ENCODE results near the gene EPHA8.

EPHA8 gene

DNA sequence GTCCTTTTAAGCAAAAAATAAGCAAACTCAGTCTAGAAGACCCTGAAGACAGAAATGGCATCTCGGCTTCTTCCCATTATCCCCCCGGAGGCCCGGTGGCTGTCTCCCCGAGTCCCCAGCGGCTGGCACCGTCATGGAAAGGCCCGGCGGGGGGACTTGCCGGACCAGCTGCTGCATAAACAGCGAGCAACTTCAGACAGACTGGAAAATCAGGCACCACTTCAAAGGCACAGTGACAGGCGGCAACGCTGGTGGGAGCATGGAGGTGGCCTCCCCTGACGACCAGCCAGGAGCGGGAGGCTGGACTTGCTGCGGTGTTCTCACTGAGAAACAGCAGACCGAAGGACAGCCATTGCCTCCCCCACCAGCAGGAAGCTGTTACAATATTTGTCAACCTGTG is 54.8 kb downstream of the EPHA8 start:
- no peak for DNase-seq (ENCODE audit: low read depth)

DNA sequence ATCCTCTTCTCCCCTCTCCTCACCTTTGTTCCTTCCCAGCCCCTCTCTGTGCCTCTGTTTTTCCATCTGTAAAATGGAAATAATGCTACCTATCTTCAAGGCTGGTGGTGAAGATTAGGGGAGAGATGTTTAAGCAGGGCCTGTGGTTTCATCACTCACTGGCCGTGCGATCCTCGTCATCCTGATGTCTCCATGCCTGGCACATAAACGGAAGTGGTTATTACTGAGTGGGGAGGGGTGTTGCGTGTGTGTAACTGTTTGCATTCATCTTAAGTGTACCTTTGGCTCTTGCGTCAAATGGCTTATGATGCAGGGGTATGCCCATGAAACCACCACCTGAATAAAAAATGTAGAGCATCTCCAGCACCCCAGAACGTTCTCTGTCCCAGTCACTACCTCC is 56.0 kb downstream of the EPHA8 start:
- no peak for DNase-seq (ENCODE audit: low read depth)

DNA sequence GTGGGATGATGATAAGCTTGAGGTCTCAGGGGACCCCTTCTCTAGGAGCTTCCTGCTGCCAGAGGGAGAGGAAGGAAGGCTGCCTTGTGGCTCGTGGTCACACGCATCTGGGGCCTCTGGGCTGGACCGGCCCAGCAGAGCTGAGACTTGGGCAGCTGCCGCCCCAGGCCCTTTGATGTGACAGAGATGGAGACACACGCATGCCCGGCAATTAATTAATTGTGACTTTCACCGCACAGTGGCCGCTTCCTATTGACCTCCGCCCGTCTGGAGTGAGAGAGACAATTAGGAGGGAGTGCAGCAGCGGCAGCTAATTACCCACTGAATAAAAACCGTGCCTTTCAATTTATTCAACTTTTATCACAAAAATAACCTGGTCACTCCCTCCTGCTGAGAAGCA is 56.5 kb downstream of the EPHA8 start:
- DNase-seq (ENCODE audit: low read depth): no peak

DNA sequence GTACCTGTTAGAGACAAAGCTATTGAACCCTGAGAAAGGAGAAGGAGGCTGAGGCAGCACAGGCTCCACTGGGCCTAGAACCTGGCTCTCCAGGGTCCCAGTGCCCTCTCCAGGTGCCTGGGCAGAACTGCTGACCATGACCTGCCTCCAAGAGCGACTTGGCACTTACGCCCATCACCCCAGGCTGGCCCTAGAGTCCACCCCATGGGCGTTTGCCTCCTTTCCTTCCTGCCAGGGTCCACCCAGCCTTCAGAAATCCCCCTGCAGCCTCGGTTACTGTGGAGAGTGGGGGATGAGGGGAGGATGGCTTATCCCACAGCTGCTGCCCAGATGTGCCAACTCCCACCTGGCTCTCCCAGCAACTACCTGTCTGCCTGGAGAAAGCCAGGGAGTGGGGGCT is 58.5 kb downstream of the EPHA8 start:
- no peak for DNase-seq (ENCODE audit: low read depth)

DNA sequence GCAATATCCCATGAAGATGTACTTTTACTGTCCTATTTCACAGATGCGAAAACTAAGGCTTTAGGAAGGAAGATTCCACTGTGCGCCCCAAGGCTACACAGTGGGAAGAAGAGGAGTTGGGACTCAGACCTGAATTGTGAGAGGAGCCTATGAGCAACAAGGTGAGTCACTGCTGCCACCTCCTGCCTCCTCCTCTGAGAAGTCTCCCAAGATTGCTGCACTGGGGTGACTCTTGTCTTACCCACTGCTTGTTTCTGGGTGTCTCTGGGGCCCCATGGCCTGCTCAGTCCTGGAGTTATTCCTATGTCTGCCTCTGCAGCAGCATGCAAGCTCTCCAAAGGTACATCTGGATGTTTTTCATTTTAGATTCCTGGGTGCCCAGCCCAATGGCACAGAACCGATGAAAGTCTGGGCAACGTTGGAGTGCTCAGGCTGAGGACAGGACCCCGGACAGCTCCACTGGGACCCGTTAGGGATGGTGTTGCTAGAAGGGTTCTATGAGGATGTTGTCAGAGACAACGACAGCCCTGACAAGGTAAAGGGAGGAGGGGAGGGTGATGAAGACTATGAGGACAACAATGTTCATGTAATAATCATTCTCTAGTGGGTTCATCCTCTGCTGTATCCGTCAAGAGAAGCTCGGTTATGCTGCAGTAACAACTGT is 62.1 kb downstream of the EPHA8 start:
- no peak for DNase-seq (ENCODE audit: low read depth)

DNA sequence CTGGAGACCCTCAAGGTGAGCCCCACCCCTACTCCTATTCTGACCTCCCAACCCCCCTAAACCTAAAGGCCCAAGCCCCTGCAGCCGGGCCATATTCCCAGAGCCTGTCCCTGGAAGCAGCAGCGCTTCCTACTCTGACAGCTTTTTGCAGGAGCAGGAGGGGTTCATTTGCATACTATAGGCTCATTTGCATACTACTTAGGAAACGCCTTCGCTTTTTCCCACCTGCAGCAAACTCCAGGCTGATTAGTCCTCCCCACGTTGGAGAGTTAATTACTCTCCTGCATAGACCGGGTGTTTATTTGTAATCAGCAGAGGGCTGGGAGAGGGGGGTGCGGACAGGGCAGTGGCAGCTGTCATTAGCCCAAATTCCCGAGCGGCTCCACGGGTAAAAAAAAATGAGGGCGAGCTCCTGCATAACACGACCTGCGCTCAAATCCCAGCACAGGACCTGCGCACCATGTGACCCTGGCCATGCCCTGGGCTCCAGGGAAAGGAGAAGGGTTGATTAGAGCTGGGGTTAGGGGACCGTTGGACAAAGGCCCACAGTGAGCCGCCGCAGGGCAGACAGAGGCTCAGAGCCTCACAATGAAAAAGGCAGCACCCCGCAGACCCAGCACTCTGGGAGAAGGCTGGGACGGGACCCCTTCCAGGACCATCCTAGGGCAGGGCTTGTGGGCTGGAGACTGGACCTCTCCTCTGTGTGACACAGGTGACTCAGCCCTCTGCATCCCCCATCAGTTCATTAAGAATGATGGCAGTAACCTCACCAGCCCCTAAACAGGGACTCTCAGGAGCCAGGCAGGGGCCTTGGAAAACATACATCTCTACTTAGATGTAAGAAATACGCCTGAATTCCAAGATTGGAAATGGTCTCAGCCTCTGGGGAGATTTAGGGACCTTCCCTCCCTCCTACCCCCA is 63.2 kb downstream of the EPHA8 start:
- no peak for DNase-seq (ENCODE audit: low read depth)

DNA sequence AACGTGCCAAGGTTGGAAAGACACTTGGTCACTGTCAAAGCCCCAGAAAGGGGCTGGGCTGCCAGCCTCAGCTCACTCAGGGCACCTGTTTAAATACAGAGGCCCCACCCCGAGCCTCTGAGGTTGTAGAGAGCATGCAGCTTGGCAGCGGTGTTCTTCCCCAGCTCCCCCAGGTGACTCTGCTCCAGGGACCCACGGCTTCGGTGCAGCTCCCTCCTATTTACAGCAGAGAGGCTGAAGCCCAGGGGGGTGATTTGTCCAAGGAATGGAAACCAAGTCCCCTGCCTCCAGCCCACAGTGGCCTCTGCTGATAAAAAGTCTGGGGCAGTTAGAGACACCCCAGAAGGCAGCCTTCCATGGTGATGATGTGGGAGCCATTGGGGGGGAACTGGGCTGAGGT is 64.0 kb downstream of the EPHA8 start:
- no peak for DNase-seq (ENCODE audit: low read depth)

DNA sequence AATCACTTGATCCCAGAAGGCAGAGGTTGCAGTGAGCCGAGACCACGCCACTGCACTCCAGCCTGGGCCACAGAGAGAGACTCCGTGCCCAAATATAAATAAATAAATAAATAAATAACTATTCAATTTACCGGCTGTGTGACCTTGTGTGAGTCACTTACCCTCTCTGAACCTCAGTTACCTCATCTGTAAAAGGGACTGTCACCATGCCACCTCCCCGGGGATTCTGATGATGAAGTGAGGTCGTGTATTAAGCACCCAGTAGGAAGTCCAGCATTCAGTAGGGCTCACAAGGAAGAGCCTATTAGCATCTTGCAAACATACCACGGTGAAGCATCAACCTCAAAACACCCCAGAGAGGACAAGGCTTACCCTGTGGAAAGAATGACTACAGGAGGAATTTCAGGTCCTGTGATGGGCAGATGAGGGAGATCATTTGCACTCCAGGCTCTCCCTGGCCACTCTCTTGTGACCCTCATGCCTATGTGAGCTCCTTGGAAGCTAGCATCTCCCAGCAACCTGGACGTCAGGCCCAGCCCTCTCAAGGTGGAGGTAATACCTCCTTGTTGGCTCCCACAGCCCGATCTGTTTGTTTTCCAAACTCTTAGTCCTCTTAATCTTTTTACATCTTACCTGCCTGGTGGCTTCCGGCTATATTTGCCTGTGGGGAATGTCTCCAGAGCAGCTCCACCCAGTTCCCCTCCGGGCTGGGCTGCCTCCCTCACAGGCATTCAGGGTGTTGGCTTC is 65.6 kb downstream of the EPHA8 start:
- DNase-seq (ENCODE audit: low read depth): no peak

DNA sequence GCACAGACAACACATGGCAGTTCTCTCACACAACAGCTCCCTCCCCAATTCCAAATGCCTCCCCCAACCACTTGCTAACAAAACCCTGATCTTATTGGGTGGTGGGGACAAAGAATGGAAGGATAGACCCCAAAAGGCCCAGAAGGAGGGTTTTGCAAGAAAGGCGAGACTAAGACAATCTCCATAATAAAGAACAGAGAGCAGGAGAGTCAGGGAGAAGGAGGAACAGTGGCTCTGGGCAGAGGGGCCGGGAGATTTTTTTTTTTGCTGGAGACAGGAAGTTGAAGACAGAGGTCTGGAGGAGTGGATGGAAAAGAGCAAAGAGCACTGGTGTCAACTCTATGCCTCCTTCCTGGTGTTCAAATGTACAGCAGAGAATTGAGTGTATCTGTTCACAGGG is 66.6 kb downstream of the EPHA8 start:
- DNase-seq (ENCODE audit: low read depth): no peak

DNA sequence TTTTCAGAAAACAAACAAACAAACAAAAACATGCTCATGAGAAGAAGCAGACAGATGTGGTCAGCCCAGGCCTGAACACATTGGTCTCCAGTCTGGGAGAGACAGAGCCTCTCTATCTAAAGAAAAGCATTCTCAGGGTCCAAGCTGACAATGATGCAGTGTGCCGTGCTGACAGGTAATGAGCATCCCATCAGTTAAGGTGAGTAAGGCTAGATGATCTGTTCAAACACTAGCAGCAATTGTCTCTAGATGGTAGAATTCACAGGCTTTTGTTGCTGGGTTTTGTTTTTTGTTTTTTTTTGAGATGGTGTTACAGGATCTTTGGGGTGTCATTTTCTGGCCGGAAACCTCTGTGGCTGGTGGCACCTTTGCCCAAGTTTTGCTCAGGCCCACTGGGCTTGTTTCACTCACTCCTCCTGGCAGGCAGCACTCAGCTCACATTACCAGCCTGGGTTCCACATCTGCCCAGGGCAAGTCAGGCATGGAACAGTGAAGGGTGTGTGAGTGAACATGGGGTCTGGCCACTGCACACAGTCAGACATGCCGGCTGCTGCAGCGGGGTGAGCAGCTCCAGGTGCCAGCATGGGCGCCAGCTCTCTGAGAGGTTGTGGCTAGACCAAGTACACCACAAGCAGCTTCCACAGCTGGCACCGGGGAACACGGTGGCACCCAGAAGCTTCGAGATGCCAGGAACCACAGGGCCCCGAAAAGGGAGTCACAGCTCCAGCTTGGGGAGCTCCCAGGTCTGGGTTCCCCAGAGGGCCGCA is 70.6 kb downstream of the EPHA8 start:
- DNase-seq (ENCODE audit: low read depth): no peak

DNA sequence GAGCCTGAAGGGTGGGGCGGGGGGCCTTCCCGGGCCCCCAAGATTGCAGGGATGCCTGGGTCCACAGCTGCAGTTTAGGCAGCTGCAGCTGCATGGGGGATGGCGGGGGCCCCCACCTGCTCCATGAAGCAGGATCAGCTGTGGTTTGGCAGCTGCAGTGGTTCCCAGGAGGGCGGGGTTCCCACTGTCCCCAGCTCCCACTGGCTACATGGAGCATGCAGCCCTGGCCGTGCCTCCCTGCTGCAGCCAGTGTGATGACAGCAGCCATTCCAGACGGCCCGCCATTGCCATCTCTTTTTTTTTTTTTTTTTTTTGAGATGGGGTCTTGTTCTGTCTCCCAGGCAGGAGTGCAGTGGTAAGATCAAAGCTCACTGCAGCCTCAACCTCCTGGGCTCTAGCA is 72.1 kb downstream of the EPHA8 start:
- DNase-seq (ENCODE audit: low read depth): no peak

DNA sequence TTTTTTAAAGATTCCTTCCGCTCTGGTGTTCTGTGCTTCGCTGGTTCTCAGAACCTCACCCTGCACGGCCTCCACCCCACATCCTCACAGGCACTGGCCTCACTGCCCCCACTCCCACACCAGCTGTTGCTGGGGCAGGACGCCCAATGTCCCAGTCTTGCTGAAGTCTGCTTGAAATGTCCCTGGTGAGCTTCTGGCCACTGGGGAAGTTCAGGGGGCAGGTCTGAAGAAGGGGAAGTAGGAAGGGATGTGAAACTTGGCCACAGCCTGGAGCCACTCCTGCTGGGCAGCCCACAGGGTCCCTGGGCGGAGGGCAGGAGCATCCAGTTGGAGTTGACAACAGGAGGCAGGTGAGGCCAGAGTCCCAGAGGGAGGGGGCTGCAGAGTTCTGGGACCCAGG is 73.1 kb downstream of the EPHA8 start, which contains the start of gene C1QA:
TSS of gene C1QA (plus strand) at position 276 of the 400 bp plus-strand sequence. CDS start 989 bp downstream, outside the sequence.
- DNase-seq (ENCODE audit: low read depth): no peak

DNA sequence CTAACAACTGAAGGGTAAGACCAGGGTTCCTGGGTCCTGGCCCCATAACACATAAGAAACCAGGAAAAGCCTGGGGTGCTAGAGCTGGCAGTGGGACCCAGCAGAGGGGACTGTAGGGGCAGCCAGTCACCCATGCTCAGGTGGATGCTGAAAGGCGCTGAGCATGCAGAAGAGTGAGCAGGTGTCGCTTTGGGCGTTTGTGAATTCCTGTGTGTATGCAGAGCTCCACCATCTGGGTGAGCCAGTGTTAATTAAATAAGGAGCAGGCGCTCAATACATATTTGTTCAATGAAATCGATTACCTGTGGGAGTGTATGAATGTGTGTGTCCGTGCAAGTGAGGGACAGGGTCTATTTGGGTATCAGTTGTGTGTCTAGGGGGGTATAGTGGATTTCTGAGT is 73.6 kb downstream of the EPHA8 start:
- no peak for DNase-seq (ENCODE audit: low read depth)

DNA sequence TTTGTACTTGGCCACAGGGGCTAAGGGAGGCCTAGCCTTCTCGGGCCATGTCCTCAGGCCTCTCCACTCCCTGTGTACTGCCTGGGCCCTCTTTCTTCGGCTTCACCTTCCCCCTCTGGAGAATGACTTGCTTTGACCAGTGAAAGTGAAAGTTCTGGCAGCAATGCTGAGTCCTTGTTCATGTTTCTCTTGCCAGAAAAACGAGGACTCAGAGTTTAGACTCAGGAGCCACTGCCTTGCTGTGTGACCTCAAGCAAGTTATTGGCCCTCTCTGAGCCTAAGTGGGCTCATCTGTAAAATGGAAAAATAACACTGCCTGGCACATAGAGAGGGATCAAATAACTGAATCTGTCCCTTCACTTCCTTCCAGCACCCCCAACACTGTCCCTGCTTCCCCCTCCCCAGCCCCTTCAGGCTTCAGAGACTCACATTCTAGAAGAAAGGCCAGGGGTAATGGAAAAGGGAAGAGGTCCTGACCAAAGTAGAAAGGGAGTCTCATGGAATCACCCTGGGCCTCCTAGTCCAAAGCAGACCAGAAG is 74.7 kb downstream of the EPHA8 start:
- DNase-seq (ENCODE audit: low read depth): no peak

DNA sequence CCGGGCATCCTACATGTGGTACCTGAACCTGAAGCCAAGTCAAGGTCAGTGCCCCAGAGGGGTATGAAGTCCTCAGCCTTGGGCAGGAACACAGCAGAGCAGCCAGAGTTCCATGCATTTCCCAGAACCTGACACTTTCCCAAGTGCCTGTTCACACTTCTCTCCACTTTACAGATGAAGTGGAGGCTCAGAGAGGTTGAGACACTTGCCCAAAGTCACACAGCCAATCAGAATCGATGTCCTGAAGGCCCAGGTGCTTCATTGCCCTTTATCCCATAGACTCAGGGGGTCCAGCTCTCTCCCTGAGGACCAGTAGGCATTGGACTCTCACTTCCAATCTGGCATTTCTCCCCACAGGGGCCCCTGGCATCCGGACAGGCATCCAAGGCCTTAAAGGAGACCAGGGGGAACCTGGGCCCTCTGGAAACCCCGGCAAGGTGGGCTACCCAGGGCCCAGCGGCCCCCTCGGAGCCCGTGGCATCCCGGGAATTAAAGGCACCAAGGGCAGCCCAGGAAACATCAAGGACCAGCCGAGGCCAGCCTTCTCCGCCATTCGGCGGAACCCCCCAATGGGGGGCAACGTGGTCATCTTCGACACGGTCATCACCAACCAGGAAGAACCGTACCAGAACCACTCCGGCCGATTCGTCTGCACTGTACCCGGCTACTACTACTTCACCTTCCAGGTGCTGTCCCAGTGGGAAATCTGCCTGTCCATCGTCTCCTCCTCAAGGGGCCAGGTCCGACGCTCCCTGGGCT is 75.4 kb downstream of the EPHA8 start:
- no peak for DNase-seq (ENCODE audit: low read depth)

DNA sequence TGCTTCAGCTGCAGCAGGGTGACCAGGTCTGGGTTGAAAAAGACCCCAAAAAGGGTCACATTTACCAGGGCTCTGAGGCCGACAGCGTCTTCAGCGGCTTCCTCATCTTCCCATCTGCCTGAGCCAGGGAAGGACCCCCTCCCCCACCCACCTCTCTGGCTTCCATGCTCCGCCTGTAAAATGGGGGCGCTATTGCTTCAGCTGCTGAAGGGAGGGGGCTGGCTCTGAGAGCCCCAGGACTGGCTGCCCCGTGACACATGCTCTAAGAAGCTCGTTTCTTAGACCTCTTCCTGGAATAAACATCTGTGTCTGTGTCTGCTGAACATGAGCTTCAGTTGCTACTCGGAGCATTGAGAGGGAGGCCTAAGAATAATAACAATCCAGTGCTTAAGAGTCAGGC is 76.0 kb downstream of the EPHA8 start:
- DNase-seq (ENCODE audit: low read depth): no peak

DNA sequence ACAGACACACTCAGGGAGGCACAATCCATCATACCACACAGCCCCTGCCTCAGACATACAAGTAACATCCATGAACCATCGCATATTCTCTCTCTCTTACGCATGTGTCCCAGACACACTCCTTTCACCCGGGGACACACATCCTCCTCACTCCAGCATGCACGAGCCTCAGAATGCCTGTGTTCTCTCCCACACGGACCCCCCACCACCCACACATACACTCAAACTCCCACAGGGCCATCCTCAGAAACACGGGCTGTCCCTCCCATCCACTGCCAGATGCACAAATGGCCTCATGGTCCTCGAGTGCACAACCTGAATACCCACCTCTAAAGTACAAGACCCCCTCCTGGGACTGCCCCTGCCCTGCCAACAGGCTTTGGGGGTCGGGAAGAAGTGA is 78.0 kb downstream of the EPHA8 start:
- DNase-seq (ENCODE audit: low read depth): no peak

DNA sequence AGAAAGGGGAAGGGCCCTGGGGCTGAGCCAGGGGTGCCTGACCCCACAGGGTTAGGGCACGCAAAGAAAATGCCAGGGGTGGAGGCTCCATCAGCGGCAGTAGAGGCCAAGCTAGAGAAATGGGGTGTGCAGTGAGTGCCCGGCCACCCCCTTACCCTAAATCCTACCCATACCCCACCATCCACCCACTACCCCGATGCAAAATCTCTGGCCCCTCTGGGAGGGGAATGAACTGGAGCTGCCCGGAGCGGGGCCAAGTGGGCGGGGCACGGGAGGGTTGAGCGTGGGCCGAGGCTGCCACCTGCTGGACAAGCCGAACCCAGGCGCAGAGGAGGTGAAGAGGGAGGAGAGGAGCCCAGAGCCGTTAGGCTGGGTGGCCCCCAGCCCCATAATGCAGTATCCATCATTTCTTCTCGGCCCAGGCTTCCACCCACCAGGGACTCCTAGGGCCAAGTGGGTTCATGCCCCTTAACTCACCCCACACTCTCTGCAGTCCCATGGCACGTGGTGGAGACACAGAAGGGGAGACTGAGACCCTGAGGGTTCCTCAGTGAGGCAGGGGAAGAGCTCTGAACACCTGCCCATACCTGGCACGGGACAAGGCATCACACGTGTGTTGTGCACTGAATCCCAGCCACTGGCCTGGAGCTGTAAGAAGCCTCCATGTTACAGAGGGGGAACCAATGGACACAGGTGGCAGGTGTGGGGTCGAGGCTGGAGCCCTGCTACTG is 78.8 kb downstream of the EPHA8 start:
- DNase-seq (ENCODE audit: low read depth): peak; percentile 20

DNA sequence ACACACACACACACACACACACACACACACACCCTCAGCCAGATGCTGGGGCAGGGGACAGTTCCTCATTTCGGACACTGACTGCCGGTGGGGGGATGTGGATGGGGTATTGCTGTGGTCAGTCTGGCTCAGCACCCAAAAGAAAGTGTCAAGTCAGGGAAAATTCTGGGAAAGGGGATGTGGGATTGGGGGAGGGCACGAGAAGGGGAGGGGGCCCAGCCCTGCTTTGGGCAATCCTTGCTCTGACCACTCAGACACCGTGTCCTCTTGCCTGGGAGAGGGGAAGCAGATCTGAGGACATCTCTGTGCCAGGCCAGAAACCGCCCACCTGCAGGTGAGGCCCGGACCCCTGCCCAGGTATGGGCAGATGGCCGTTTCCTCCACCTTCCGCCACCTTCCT is 80.1 kb downstream of the EPHA8 start, which contains the start of gene C1QC:
TSS of gene C1QC (plus strand) at position 253 of the 400 bp plus-strand sequence. CDS start 391 bp downstream, outside the sequence.
- no peak for DNase-seq (ENCODE audit: low read depth)

DNA sequence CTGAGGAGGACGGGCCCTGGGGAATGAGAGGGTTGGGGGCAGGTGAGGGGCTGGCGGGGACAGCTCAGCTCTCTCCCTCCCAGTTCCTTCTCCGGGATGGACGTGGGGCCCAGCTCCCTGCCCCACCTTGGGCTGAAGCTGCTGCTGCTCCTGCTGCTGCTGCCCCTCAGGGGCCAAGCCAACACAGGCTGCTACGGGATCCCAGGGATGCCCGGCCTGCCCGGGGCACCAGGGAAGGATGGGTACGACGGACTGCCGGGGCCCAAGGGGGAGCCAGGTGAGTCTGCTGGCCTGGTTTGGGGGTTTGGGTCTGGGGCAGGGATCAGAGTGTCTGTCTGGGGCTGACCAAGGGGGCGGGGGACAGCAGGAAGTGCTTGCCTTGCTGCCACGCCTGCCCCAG is 80.6 kb downstream of the EPHA8 start:
- no peak for DNase-seq (ENCODE audit: low read depth)
